ENCODE data around the gene EHMT1.

- TF ChIP-seq CTCF (conservative IDR thresholded peaks at IDR 0.05; ENCODE audit: low read length) (no peak), EZH2phosphoT487 (IDR thresholded peaks at IDR 0.05; ENCODE audit: borderline replicate concordance, low read depth, low read length) (no peak)
Observed at GRCh38 chr9:137761032-137761431, 142.2 kb downstream of the EHMT1 start.
